Esophagus muscularis mucosa (tissue), 4 donors: ENCODE results near the gene EIF5B. TPM values are rescaled to one million over a fixed set of nuclear protein-coding genes. Genes with fewer than 3 reads are reported as not detected.

ENCODE experiments used
- DNase-seq: peaks from one replicate; pipeline ENCODE4 v3.0.0-alpha.2; 2017; ENCODE audit errors: extremely low spot score
- H3K27ac ChIP-seq, 4 donors: fragments of 200-600 bp; sonication (generic); replicated peaks in 1 of 4; 1 replicate in 3 of 4; 2 replicates in 1 of 4; pipeline ENCODE4 v1.5.1; 2016 to 2019; ENCODE audit warnings: mild to moderate bottlenecking in 1 of 4
- H3K27me3 ChIP-seq, 4 donors: fragments of 200-600 bp; sonication (generic); one replicate each; pipeline versions ENCODE4 v1.5.1 to v1.6.0; 2016 to 2019
- H3K36me3 ChIP-seq, 4 donors: fragments of 200-600 bp; sonication (generic); one replicate each; pipeline ENCODE4 v1.5.1; 2016 to 2019
- H3K4me1 ChIP-seq, 4 donors: fragments of 200-600 bp; sonication (generic); one replicate each; pipeline ENCODE4 v1.5.1; 2016 to 2019
- H3K4me3 ChIP-seq, 4 donors: fragments of 200-600 bp; sonication (generic); 1 replicate in 2 of 4; 2 replicates in 2 of 4; pipeline ENCODE4 v1.5.1; 2016 to 2019; ENCODE audit warnings: mild to moderate bottlenecking in 4 of 4, moderate library complexity in 1 of 4
- H3K9me3 ChIP-seq, 4 donors: fragments of 200-600 bp; sonication (generic); 1 replicate in 3 of 4; 2 replicates in 1 of 4; pipeline ENCODE4 v1.5.1; 2016 to 2019
- CTCF ChIP-seq, 3 experiments: fragments of 200-600 bp in 2 of 3; fragments of 450-650 bp in 1 of 3; sonication (generic) in 2 of 3; IDR thresholded peaks; one replicate each; pipeline ENCODE4 v1.5.1; 2017 to 2019; ENCODE audit warnings: antibody characterized with exemption in 3 of 3, mild to moderate bottlenecking in 2 of 3, moderate library complexity in 1 of 3
- EP300 ChIP-seq: sonication (generic); formaldehyde crosslinking; IDR thresholded peaks from one replicate; pipeline ENCODE4 v1.6.1; 2017; ENCODE audit warnings: antibody characterized with exemption
- POLR2A ChIP-seq: fragments of 450-650 bp; IDR thresholded peaks from one replicate; pipeline ENCODE4 v1.6.1; 2017; ENCODE audit warnings: antibody characterized with exemption, moderate library complexity, mild to moderate bottlenecking, low read depth
- POLR2AphosphoS5 ChIP-seq, 2 donors: sonication (generic); formaldehyde crosslinking; IDR thresholded peaks; one replicate each; pipeline ENCODE4 v1.6.1; 2017; ENCODE audit warnings: antibody characterized with exemption in 2 of 2
- WGBS: methylation state at CpG from one replicate; pipeline ENCODE4 v1.1.5; 2018; 5-methylcytosine and 5-hydroxymethylcytosine counted together
- intact Hi-C: fragments of 100-400 bp; cut with DNase I; formaldehyde crosslinking; loops from one replicate; pipeline ENCODE4 v1.15.1; 2023
- total RNA-seq, 4 donors: library from RNA; depleted of rRNA; stranded (reverse); fragments of >200 nt; gene quantifications; one replicate each; pipeline versions ENCODE4 v1.1.0 to v1.2.1, GENCODE V29; 2016

EIF5B gene
- total RNA-seq, 4 donors from 2014 or later: 39.6 to 60.2 (median 47.4) TPM

GRCh38 chr2:99389946-99390345, 52.8 kb downstream of the EIF5B start:
- no peak for DNase-seq
- Histone ChIP-seq H3K4me3 (no peak overlapping the region), H3K27me3 (no peaks in the 10 kb centered on the region), H3K9me3 (no peaks in the 10 kb centered on the region), H3K4me1 (peaks cover 0 to 15% (median 6%) of the 10 kb centered on the region in 4 donors), H3K27ac (no peak overlapping the region), H3K36me3 (peaks cover 9 to 68% (median 47%) of the 10 kb centered on the region in 4 donors)
- intact Hi-C loops: no loop called here
- WGBS: 88% methylated on average over 3 of the region's 3 CpGs
- TF ChIP-seq POLR2AphosphoS5 (IDR thresholded peaks at IDR 0.05) (no peak), CTCF (IDR thresholded peaks at IDR 0.05) (no peak), POLR2A (no peak), EP300 (no peak)

DNA sequence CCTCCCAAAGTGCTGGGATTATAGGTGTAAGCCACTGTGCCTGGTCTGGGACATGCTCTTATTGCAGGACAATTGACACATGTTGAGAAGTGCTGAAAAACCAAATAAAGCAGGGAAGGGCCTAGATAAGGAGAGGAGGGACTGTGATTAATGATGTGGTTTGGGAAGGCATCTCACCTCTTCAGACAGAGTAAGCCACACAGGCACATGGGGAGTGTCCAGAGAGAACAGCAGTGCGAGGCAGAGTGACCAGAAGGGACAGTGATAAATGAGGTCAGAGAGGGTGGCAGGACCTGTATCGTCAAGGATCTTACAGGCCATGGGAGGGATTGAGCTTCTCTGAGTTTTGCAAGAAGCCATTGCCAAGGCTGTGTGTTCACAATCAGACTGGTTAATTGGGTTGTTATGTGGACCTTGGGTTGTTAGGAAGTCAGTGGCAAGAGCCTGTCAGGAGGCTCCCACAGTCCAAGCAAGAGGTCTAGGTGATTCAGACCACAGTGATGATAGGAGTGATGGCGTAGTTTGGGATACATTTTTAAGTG, 58.5 kb downstream of the EIF5B start:
- H3K27me3 ChIP-seq: no peaks in the 10 kb centered on the region
- no peak overlapping the region for H3K4me3 ChIP-seq
- no peak for TF ChIP-seq EP300
- no peak for TF ChIP-seq CTCF (IDR thresholded peaks at IDR 0.05)
- TF ChIP-seq POLR2AphosphoS5 (IDR thresholded peaks at IDR 0.05): no peak
- no peak for TF ChIP-seq POLR2A
- H3K9me3 ChIP-seq: no peaks in the 10 kb centered on the region
- WGBS: 74% methylated on average over 3 of the region's 3 CpGs
- intact Hi-C loops: no loop called here
- H3K4me1 ChIP-seq: peaks cover 0 to 24% (median 0%) of the 10 kb centered on the region in 4 donors
- H3K27ac ChIP-seq: peak overlapping the region in 1 of 4 donors; percentile 30
- DNase-seq: no peak
- H3K36me3 ChIP-seq: peaks cover 44 to 97% (median 81%) of the 10 kb centered on the region in 4 donors

GRCh38 chr2:99397266-99397920, 60.2 kb downstream of the EIF5B start:
- H3K27ac ChIP-seq: no peak overlapping the region
- 91% methylated on average over 3 of the region's 3 CpGs for WGBS
- H3K4me1 ChIP-seq: peaks cover 0 to 17% (median 0%) of the 10 kb centered on the region in 4 donors
- intact Hi-C loops: no loop called here
- no peak for DNase-seq
- no peak overlapping the region for H3K4me3 ChIP-seq
- H3K27me3 ChIP-seq: no peaks in the 10 kb centered on the region
- H3K9me3 ChIP-seq: no peaks in the 10 kb centered on the region
- TF ChIP-seq EP300 (no peak), POLR2AphosphoS5 (IDR thresholded peaks at IDR 0.05) (no peak), CTCF (IDR thresholded peaks at IDR 0.05) (no peak), POLR2A (no peak)
- H3K36me3 ChIP-seq: peaks cover 53 to 97% (median 87%) of the 10 kb centered on the region in 4 donors

GRCh38 chr2:99398303-99398702, 61.1 kb downstream of the EIF5B start:
- peaks cover 63 to 100% (median 90%) of the 10 kb centered on the region in 4 donors for H3K36me3 ChIP-seq
- intact Hi-C loops: no loop called here
- peaks cover 0 to 17% (median 0%) of the 10 kb centered on the region in 4 donors for H3K4me1 ChIP-seq
- H3K27ac ChIP-seq: peak overlapping the region in 1 of 4 donors; percentile 6
- H3K9me3 ChIP-seq: no peaks in the 10 kb centered on the region
- no peak overlapping the region for H3K4me3 ChIP-seq
- H3K27me3 ChIP-seq: no peaks in the 10 kb centered on the region
- TF ChIP-seq CTCF (IDR thresholded peaks at IDR 0.05) (no peak), EP300 (no peak), POLR2AphosphoS5 (IDR thresholded peaks at IDR 0.05) (no peak), POLR2A (no peak)
- DNase-seq: no peak
- 96% methylated on average over 5 of the region's 5 CpGs for WGBS
